ENCODE data around the gene CFAP70.
"Not testable (repeated sequence)": the region's sequence is repeated elsewhere in the genome, so short reads cannot be mapped to it uniquely, and the experiment has no call there.

Gene CFAP70

GRCh38 chr10:73338801-73339368, 19.8 kb downstream of the CFAP70 start:
- Histone ChIP-seq H3K4me3 (ENCODE audit: low read length) (no peak overlapping the region), H3K9ac (ENCODE audit: low read depth, low read length) (no peak overlapping the region), H3K9me3 (replicated peaks; ENCODE audit: low read length) (no peaks in the 10 kb centered on the region), H3K36me3 (ENCODE audit: insufficient read depth, low read length) (peaks cover 4% of the 10 kb centered on the region), H3K4me2 (ENCODE audit: low read length) (no peak overlapping the region), H3K4me1 (ENCODE audit: control insufficient read depth, insufficient read depth, low read length) (no peaks in the 10 kb centered on the region), H3K27me3 (ENCODE audit: control insufficient read depth, insufficient read depth, low read length) (no peaks in the 10 kb centered on the region)

GRCh38 chr10:73333202-73333601, 25.5 kb downstream of the CFAP70 start:
- Histone ChIP-seq H3K4me1 (ENCODE audit: control insufficient read depth, insufficient read depth, low read length) (no peaks in the 10 kb centered on the region), H3K4me2 (ENCODE audit: low read length) (no peak overlapping the region), H3K9me3 (replicated peaks; ENCODE audit: low read length) (no peaks in the 10 kb centered on the region), H3K27me3 (ENCODE audit: control insufficient read depth, insufficient read depth, low read length) (peaks cover 16% of the 10 kb centered on the region), H3K36me3 (ENCODE audit: insufficient read depth, low read length) (no peaks in the 10 kb centered on the region), H3K4me3 (ENCODE audit: low read length) (no peak overlapping the region), H3K9ac (ENCODE audit: low read depth, low read length) (no peak overlapping the region)

DNA sequence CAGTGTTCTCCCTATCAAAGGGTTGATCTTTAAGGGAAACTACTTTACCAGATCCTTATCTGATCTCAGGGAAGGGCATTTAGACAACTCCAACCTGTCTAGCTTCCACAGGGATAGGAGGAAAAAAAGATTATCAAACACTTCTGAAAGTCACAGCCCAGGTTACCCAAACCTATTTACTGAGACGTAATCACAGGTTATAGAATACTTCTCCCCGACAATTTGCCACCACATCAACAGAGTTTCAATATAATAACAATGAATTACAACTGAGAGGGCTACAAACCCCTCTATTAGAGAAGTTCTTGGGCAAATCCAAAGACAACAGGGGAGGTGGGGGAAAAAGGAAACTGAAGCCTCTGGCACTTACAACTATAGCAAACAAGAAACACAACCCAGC, 26.3 kb downstream of the CFAP70 start:
- Histone ChIP-seq H3K4me3 (ENCODE audit: low read length) (no peak overlapping the region), H3K4me2 (ENCODE audit: low read length) (no peak overlapping the region), H3K4me1 (ENCODE audit: control insufficient read depth, insufficient read depth, low read length) (no peaks in the 10 kb centered on the region), H3K9ac (ENCODE audit: low read depth, low read length) (no peak overlapping the region), H3K27me3 (ENCODE audit: control insufficient read depth, insufficient read depth, low read length) (peaks cover 16% of the 10 kb centered on the region), H3K9me3 (replicated peaks; ENCODE audit: low read length) (no peaks in the 10 kb centered on the region), H3K36me3 (ENCODE audit: insufficient read depth, low read length) (no peaks in the 10 kb centered on the region)

DNA sequence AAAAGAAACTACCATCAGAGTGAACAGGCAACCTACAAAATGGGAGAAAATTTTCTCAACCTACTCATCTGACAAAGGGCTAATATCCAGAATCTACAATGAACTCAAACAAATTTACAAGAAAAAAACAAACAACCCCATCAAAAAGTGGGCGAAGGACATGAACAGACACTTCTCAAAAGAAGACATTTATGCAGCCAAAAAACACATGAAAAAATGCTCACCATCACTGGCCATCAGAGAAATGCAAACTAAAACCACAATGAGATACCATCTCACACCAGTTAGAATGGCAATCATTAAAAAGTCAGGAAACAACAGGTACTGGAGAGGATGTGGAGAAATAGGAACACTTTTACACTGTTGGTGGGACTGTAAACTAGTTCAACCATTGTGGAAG, 30.1 kb downstream of the CFAP70 start:
- not testable (repeated sequence) for H3K4me1 ChIP-seq (ENCODE audit: control insufficient read depth, insufficient read depth, low read length); H3K4me3 ChIP-seq (ENCODE audit: low read length); H3K4me2 ChIP-seq (ENCODE audit: low read length); H3K9me3 ChIP-seq (replicated peaks; ENCODE audit: low read length); H3K9ac ChIP-seq (ENCODE audit: low read depth, low read length); H3K36me3 ChIP-seq (ENCODE audit: insufficient read depth, low read length)
- H3K27me3 ChIP-seq (ENCODE audit: control insufficient read depth, insufficient read depth, low read length): peaks cover 15% of the 10 kb centered on the region

DNA sequence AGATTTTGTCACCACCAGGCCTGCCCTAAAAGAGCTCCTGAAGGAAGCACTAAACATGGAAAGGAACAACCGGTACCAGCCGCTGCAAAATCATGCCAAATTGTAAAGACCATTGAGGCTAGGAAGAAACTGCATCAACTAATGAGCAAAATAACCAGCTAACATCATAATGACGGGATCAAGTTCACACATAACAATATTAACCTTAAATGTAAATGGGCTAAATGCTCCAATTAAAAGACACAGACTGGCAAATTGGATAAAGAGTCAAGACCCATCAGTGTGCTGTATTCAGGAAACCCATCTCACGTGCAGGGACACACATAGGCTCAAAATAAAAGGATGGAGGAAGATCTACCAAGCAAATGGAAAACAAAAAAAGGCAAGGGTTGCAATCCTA, 33.4 kb downstream of the CFAP70 start:
- not testable (repeated sequence) for H3K9me3 ChIP-seq (replicated peaks; ENCODE audit: low read length)

GRCh38 chr10:73323582-73323981, 35.1 kb downstream of the CFAP70 start:
- not testable (repeated sequence) for H3K9ac ChIP-seq (ENCODE audit: low read depth, low read length); H3K9me3 ChIP-seq (replicated peaks; ENCODE audit: low read length); H3K27me3 ChIP-seq (ENCODE audit: control insufficient read depth, insufficient read depth, low read length); H3K4me1 ChIP-seq (ENCODE audit: control insufficient read depth, insufficient read depth, low read length); H3K4me3 ChIP-seq (ENCODE audit: low read length); H3K36me3 ChIP-seq (ENCODE audit: insufficient read depth, low read length); H3K4me2 ChIP-seq (ENCODE audit: low read length)

More for the DNA sequence above, 33.4 kb downstream of the CFAP70 start:
- H3K9ac ChIP-seq (ENCODE audit: low read depth, low read length); H3K4me1 ChIP-seq (ENCODE audit: control insufficient read depth, insufficient read depth, low read length); H3K4me3 ChIP-seq (ENCODE audit: low read length); H3K27me3 ChIP-seq (ENCODE audit: control insufficient read depth, insufficient read depth, low read length); H3K4me2 ChIP-seq (ENCODE audit: low read length); H3K36me3 ChIP-seq (ENCODE audit: insufficient read depth, low read length): not testable (repeated sequence)

- Histone ChIP-seq H3K9ac (ENCODE audit: low read depth, low read length) (no peak overlapping the region), H3K36me3 (ENCODE audit: insufficient read depth, low read length) (no peaks in the 10 kb centered on the region), H3K4me1 (ENCODE audit: control insufficient read depth, insufficient read depth, low read length) (no peaks in the 10 kb centered on the region), H3K27me3 (ENCODE audit: control insufficient read depth, insufficient read depth, low read length) (no peaks in the 10 kb centered on the region), H3K4me2 (ENCODE audit: low read length) (no peak overlapping the region), H3K4me3 (ENCODE audit: low read length) (no peak overlapping the region), H3K9me3 (replicated peaks; ENCODE audit: low read length) (peaks cover 7% of the 10 kb centered on the region)
Observed at GRCh38 chr10:73310475-73310874, 48.2 kb downstream of the CFAP70 start.

DNA sequence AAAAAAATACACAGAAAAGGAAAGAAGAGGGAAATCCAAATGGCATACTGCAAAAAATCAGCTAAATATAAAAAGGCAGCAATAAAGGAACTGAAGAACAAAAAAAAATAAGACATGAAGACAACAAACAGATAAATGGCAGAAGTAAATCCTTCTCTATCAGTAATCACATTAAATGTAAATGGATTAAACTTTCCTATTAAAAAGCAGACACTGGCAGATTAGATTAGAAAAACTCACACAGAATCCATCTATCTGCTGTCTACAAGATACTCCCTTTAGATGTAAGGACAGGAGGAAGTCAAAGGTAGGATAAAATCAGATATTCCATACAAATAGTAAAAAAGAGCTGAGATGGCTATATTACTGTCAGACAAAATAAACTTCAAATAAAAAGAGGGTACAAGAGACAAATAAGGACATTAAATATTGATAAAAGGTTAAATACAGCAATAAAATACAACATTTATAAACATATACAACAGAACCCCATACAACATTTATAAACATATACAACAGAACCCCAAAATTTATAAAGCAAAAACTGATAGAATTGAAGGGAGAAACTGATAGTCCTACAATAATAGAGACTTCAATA, 51.4 kb downstream of the CFAP70 start:
- H3K9ac ChIP-seq (ENCODE audit: low read depth, low read length): no peak overlapping the region
- H3K27me3 ChIP-seq (ENCODE audit: control insufficient read depth, insufficient read depth, low read length): no peaks in the 10 kb centered on the region
- no peaks in the 10 kb centered on the region for H3K36me3 ChIP-seq (ENCODE audit: insufficient read depth, low read length)
- H3K9me3 ChIP-seq (replicated peaks; ENCODE audit: low read length): peaks cover 7% of the 10 kb centered on the region
- no peak overlapping the region for H3K4me3 ChIP-seq (ENCODE audit: low read length)
- no peak overlapping the region for H3K4me2 ChIP-seq (ENCODE audit: low read length)
- H3K4me1 ChIP-seq (ENCODE audit: control insufficient read depth, insufficient read depth, low read length): no peaks in the 10 kb centered on the region

- H3K9me3 ChIP-seq (replicated peaks; ENCODE audit: low read length): peaks cover 7% of the 10 kb centered on the region
- H3K36me3 ChIP-seq (ENCODE audit: insufficient read depth, low read length): no peaks in the 10 kb centered on the region
- no peak overlapping the region for H3K9ac ChIP-seq (ENCODE audit: low read depth, low read length)
- no peaks in the 10 kb centered on the region for H3K4me1 ChIP-seq (ENCODE audit: control insufficient read depth, insufficient read depth, low read length)
- H3K27me3 ChIP-seq (ENCODE audit: control insufficient read depth, insufficient read depth, low read length): no peaks in the 10 kb centered on the region
- H3K4me2 ChIP-seq (ENCODE audit: low read length): no peak overlapping the region
- H3K4me3 ChIP-seq (ENCODE audit: low read length): no peak overlapping the region
Observed at GRCh38 chr10:73306171-73306708, 52.4 kb downstream of the CFAP70 start.

DNA sequence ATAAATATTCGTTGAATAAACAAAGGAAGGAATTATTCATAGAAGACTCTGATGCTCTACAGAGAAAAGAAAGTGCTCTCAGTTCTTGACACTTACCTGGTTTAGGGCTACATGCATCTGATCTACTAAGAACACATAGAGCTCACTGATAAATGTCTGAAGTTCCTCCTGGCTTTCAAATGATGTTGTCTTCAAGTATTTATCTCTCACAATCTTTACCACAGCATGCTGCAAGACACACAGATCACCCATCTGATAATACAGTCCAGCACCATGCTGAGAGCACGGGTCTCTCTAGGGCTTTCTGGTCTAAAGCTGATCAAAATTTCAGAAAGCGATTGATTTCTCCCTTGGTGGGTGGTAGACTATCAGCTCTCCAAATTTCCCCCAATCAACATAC, 61.7 kb downstream of the CFAP70 start:
- H3K4me3 ChIP-seq (ENCODE audit: low read length): no peak overlapping the region
- H3K27me3 ChIP-seq (ENCODE audit: control insufficient read depth, insufficient read depth, low read length): no peaks in the 10 kb centered on the region
- no peaks in the 10 kb centered on the region for H3K9me3 ChIP-seq (replicated peaks; ENCODE audit: low read length)
- H3K4me1 ChIP-seq (ENCODE audit: control insufficient read depth, insufficient read depth, low read length): no peaks in the 10 kb centered on the region
- no peak overlapping the region for H3K4me2 ChIP-seq (ENCODE audit: low read length)
- no peaks in the 10 kb centered on the region for H3K36me3 ChIP-seq (ENCODE audit: insufficient read depth, low read length)
- H3K9ac ChIP-seq (ENCODE audit: low read depth, low read length): no peak overlapping the region

GRCh38 chr10:73293461-73293860, 65.2 kb downstream of the CFAP70 start:
- no peak overlapping the region for H3K4me2 ChIP-seq (ENCODE audit: low read length)
- no peaks in the 10 kb centered on the region for H3K36me3 ChIP-seq (ENCODE audit: insufficient read depth, low read length)
- H3K4me1 ChIP-seq (ENCODE audit: control insufficient read depth, insufficient read depth, low read length): no peaks in the 10 kb centered on the region
- no peaks in the 10 kb centered on the region for H3K9me3 ChIP-seq (replicated peaks; ENCODE audit: low read length)
- no peaks in the 10 kb centered on the region for H3K27me3 ChIP-seq (ENCODE audit: control insufficient read depth, insufficient read depth, low read length)
- H3K9ac ChIP-seq (ENCODE audit: low read depth, low read length): no peak overlapping the region
- no peak overlapping the region for H3K4me3 ChIP-seq (ENCODE audit: low read length)

GRCh38 chr10:73289958-73290357, 68.7 kb downstream of the CFAP70 start:
- no peak overlapping the region for H3K9ac ChIP-seq (ENCODE audit: low read depth, low read length)
- H3K4me1 ChIP-seq (ENCODE audit: control insufficient read depth, insufficient read depth, low read length): no peaks in the 10 kb centered on the region
- no peaks in the 10 kb centered on the region for H3K9me3 ChIP-seq (replicated peaks; ENCODE audit: low read length)
- H3K4me3 ChIP-seq (ENCODE audit: low read length): no peak overlapping the region
- H3K27me3 ChIP-seq (ENCODE audit: control insufficient read depth, insufficient read depth, low read length): no peaks in the 10 kb centered on the region
- no peak overlapping the region for H3K4me2 ChIP-seq (ENCODE audit: low read length)
- H3K36me3 ChIP-seq (ENCODE audit: insufficient read depth, low read length): no peaks in the 10 kb centered on the region
